Measurements from ENCODE around the gene HECTD2. TPM values are rescaled to one million over a fixed set of nuclear protein-coding genes. Genes with fewer than 3 reads are reported as not detected.

The HECTD2 gene
- total RNA-seq, 1 donor from 2014 or later = 17.4 TPM

DNA sequence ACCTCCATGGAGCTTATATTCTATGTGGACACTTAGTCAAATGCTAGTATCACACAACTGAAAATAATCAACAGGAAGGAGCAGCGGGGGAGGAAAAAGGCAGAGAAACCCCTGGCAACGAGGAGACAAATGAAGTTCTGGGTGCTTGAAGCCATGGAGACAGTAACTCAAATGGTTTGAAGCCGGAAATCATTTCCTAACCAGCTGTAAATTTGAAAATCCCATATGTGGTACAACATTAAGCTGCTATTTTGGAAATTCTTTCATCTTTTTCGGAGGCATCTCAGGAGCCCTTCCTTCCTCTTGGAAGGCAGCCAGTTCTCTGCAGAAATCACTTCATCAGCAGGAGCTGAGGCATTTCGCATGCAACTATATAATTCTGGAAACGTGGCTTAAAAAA is 131.3 kb downstream of the HECTD2 start:
- Mint-ChIP-seq H3K36me3 (ENCODE audit: low read depth, unreplicated experiment) (no peaks in the 10 kb centered on the region), H3K4me3 (ENCODE audit: unreplicated experiment) (no peak overlapping the region), H3K4me1 (ENCODE audit: unreplicated experiment) (no peaks in the 10 kb centered on the region), H3K9me3 (ENCODE audit: unreplicated experiment) (no peaks in the 10 kb centered on the region), H3K27ac (ENCODE audit: unreplicated experiment) (no peak overlapping the region), H3K27me3 (ENCODE audit: unreplicated experiment) (peaks cover 2% of the 10 kb centered on the region)
- no peak for DNase-seq (ENCODE audit: low spot score)
- no peak for TF ChIP-seq CTCF (IDR thresholded peaks at IDR 0.05; ENCODE audit: unreplicated experiment)

GRCh38 chr10:91545384-91545783 is 135.2 kb downstream of the HECTD2 start:
- no peak for DNase-seq (ENCODE audit: low spot score)
- Mint-ChIP-seq H3K9me3 (ENCODE audit: unreplicated experiment) (no peaks in the 10 kb centered on the region), H3K27ac (ENCODE audit: unreplicated experiment) (no peak overlapping the region), H3K4me3 (ENCODE audit: unreplicated experiment) (no peak overlapping the region), H3K36me3 (ENCODE audit: low read depth, unreplicated experiment) (no peaks in the 10 kb centered on the region), H3K27me3 (ENCODE audit: unreplicated experiment) (no peaks in the 10 kb centered on the region), H3K4me1 (ENCODE audit: unreplicated experiment) (no peaks in the 10 kb centered on the region)
- no peak for TF ChIP-seq CTCF (IDR thresholded peaks at IDR 0.05; ENCODE audit: unreplicated experiment)

DNA sequence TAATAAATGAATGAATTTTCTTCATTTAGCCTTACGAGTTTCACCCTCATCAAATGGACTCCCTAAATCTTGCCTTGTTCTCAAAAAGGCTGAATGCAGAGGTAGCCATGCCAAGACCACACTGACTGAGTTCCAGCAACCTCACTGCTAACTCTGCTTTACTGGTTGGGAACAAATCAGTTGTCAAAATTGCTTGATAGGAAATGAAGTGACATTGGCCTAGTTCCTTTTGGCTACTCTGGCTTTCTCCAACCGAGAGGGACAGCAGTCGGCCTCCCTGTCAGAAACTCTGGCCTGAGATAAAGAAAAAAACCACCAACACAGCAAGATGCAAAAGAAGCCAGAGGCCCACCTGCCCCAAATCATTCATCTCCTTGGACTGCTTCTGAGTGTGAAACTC is 135.7 kb downstream of the HECTD2 start:
- no peak overlapping the region for H3K4me3 Mint-ChIP-seq (ENCODE audit: unreplicated experiment)
- no peak for DNase-seq (ENCODE audit: low spot score)
- H3K36me3 Mint-ChIP-seq (ENCODE audit: low read depth, unreplicated experiment) = no peaks in the 10 kb centered on the region
- no peak overlapping the region for H3K27ac Mint-ChIP-seq (ENCODE audit: unreplicated experiment)
- no peaks in the 10 kb centered on the region for H3K9me3 Mint-ChIP-seq (ENCODE audit: unreplicated experiment)
- TF ChIP-seq CTCF (IDR thresholded peaks at IDR 0.05; ENCODE audit: unreplicated experiment) = no peak
- no peaks in the 10 kb centered on the region for H3K27me3 Mint-ChIP-seq (ENCODE audit: unreplicated experiment)
- H3K4me1 Mint-ChIP-seq (ENCODE audit: unreplicated experiment) = no peaks in the 10 kb centered on the region

- H3K4me3 Mint-ChIP-seq (ENCODE audit: unreplicated experiment) = no peak overlapping the region
- H3K27me3 Mint-ChIP-seq (ENCODE audit: unreplicated experiment) = no peaks in the 10 kb centered on the region
- H3K27ac Mint-ChIP-seq (ENCODE audit: unreplicated experiment) = no peak overlapping the region
- no peak for TF ChIP-seq CTCF (IDR thresholded peaks at IDR 0.05; ENCODE audit: unreplicated experiment)
- no peaks in the 10 kb centered on the region for H3K9me3 Mint-ChIP-seq (ENCODE audit: unreplicated experiment)
- no peak for DNase-seq (ENCODE audit: low spot score)
- H3K36me3 Mint-ChIP-seq (ENCODE audit: low read depth, unreplicated experiment) = peaks cover 4% of the 10 kb centered on the region
- no peaks in the 10 kb centered on the region for H3K4me1 Mint-ChIP-seq (ENCODE audit: unreplicated experiment)
Measured at GRCh38 chr10:91549262-91549661, 139.1 kb downstream of the HECTD2 start.

DNA sequence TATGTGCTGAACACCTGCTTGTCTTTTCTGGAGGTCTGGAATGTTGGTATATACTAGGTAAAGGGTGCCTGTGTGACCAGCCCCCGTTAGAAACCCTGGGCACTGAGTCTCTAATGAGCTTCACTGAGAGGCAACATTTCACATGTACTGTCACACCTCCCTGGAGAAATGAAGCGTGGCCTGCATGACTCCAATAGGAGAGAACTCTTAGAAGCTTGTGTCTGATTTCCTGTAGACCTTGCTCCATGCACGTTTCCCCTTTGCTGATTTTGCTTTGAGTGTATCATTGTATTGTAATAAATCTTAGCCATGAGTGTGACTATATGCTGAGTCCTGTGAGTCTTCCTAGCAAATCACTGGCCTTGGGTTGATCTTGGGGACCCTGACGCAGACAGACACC is 139.9 kb downstream of the HECTD2 start:
- DNase-seq (ENCODE audit: low spot score) = no peak
- Mint-ChIP-seq H3K9me3 (ENCODE audit: unreplicated experiment) (no peaks in the 10 kb centered on the region), H3K27me3 (ENCODE audit: unreplicated experiment) (no peaks in the 10 kb centered on the region), H3K4me1 (ENCODE audit: unreplicated experiment) (no peaks in the 10 kb centered on the region), H3K36me3 (ENCODE audit: low read depth, unreplicated experiment) (peaks cover 4% of the 10 kb centered on the region), H3K4me3 (ENCODE audit: unreplicated experiment) (no peak overlapping the region), H3K27ac (ENCODE audit: unreplicated experiment) (no peak overlapping the region)
- TF ChIP-seq CTCF (IDR thresholded peaks at IDR 0.05; ENCODE audit: unreplicated experiment) = no peak
